ENCODE data around the gene MOB2. TPM values are rescaled to one million over a fixed set of nuclear protein-coding genes. Genes with fewer than 3 reads are reported as not detected.

MOB2 gene
- total RNA-seq, 2 donors from 2014 or later = 31.4 to 87.7 TPM

GRCh38 chr11:1445741-1446445 is 40.7 kb downstream of the MOB2 start:
- DNase-seq (ENCODE audit: low spot score) = no peak
- no peak for ATAC-seq (ENCODE audit: insufficient number of reproducible peaks, low FRiP score, low read depth)
- no peaks in the 10 kb centered on the region for H3K27me3 ChIP-seq (replicated peaks; ENCODE audit: insufficient read depth)
- H3K9me3 ChIP-seq = no peaks in the 10 kb centered on the region
- no peak overlapping the region for H3K4me3 ChIP-seq
- no peak overlapping the region for H3K27ac ChIP-seq
- no peaks in the 10 kb centered on the region for H3K4me1 ChIP-seq (ENCODE audit: control insufficient read depth in 1 of 2, low read depth in 2 of 2)
- H3K36me3 ChIP-seq = no peaks in the 10 kb centered on the region
- no peak for TF ChIP-seq CTCF (IDR thresholded peaks at IDR 0.05)

DNA sequence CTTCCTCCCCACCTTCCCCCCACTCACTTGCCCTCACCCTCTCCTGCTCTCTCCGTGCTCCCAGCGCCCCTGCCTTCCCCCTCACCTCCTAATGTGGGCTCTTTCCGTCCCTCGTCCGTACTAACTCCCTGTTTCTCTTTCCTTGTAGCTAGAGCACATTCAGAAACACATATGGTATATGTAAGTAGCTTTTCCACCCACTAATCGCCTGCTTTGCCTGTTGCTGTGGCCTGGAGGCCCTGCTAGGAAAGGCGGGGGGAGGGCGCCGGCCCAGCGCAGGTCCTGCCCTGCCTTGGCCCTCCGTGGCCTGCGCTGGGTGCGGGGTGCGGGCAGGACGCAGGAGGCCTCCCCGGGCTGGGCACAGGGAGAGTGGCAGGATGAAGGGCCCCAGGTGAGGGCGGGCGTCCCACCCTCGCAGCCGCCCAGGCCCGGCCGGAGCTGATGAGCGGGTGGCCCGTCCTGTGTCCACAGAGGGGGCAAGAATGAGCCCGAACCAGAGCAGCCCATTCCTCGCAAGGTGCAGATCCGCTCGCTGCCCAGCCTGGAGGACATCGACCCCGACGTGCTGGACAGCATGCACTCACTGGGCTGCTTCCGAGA is 41.7 kb downstream of the MOB2 start:
- no peaks in the 10 kb centered on the region for H3K4me1 ChIP-seq (ENCODE audit: control insufficient read depth in 1 of 2, low read depth in 2 of 2)
- H3K27me3 ChIP-seq (replicated peaks; ENCODE audit: insufficient read depth) = no peaks in the 10 kb centered on the region
- no peak overlapping the region for H3K27ac ChIP-seq
- ATAC-seq (ENCODE audit: insufficient number of reproducible peaks, low FRiP score, low read depth) (no peak), DNase-seq (ENCODE audit: low spot score) (no peak)
- H3K9me3 ChIP-seq = no peaks in the 10 kb centered on the region
- H3K36me3 ChIP-seq = no peaks in the 10 kb centered on the region
- H3K4me3 ChIP-seq = no peak overlapping the region
- no peak for TF ChIP-seq CTCF (IDR thresholded peaks at IDR 0.05)

DNA sequence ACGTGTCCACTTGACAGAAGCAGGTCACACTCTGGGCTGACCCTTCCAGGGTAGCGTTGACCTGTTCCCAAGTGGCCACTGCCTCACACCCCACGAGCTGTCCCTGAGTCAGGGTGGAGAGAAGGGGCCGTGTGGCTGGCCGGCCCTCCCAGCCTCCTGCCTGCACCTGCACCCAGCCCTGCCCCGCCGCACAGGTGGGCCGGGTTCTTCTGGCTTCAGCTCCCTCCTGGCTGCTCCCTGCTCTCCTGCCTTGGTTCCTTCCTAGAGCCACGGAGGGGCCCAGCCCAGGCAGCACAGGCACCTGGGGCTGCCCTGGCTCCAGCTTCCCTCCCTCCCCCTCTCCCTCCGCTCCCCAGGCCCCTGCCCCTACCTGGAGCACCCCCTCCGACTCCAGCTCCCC is 42.3 kb downstream of the MOB2 start:
- H3K4me3 ChIP-seq = no peak overlapping the region
- H3K27me3 ChIP-seq (replicated peaks; ENCODE audit: insufficient read depth) = no peaks in the 10 kb centered on the region
- H3K9me3 ChIP-seq = no peaks in the 10 kb centered on the region
- no peak for DNase-seq (ENCODE audit: low spot score)
- no peaks in the 10 kb centered on the region for H3K36me3 ChIP-seq
- ATAC-seq (ENCODE audit: insufficient number of reproducible peaks, low FRiP score, low read depth) = no peak
- H3K4me1 ChIP-seq (ENCODE audit: control insufficient read depth in 1 of 2, low read depth in 2 of 2) = no peaks in the 10 kb centered on the region
- no peak for TF ChIP-seq CTCF (IDR thresholded peaks at IDR 0.05)
- no peak overlapping the region for H3K27ac ChIP-seq

DNA sequence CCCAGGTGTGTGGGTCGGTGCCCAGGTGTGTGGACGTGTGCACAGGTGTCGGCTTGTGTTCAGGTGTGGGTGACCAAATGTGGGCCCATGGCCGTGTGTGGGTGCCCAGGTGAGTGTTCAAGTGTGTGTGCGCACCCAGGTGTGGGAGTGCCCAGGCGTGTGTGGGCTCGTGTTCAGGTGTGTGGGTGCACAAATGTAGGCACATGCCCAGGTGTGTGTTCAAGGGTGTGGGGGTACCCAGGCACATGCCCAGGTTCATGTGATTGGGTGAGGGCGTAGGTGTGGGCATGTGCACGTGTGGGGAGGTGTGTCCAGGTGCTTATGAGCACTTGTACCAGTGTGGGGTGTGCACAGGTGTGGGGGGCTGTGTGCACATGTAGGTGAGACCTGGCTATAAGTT is 42.8 kb downstream of the MOB2 start:
- Histone ChIP-seq H3K9me3 (no peaks in the 10 kb centered on the region), H3K27ac (no peak overlapping the region), H3K36me3 (no peaks in the 10 kb centered on the region), H3K4me1 (ENCODE audit: control insufficient read depth in 1 of 2, low read depth in 2 of 2) (no peaks in the 10 kb centered on the region), H3K27me3 (replicated peaks; ENCODE audit: insufficient read depth) (no peaks in the 10 kb centered on the region), H3K4me3 (no peak overlapping the region)
- no peak for TF ChIP-seq CTCF (IDR thresholded peaks at IDR 0.05)
- DNase-seq (ENCODE audit: low spot score) = no peak
- ATAC-seq (ENCODE audit: insufficient number of reproducible peaks, low FRiP score, low read depth) = no peak

GRCh38 chr11:1442807-1443366 is 43.7 kb downstream of the MOB2 start:
- no peaks in the 10 kb centered on the region for H3K4me1 ChIP-seq (ENCODE audit: control insufficient read depth in 1 of 2, low read depth in 2 of 2)

More at GRCh38 chr11:1442807-1443366, 43.7 kb downstream of the MOB2 start:
- H3K9me3 ChIP-seq = no peaks in the 10 kb centered on the region
- no peak for DNase-seq (ENCODE audit: low spot score)
- H3K27ac ChIP-seq = no peak overlapping the region
- no peak for TF ChIP-seq CTCF (IDR thresholded peaks at IDR 0.05)
- H3K36me3 ChIP-seq = no peaks in the 10 kb centered on the region
- no peak for ATAC-seq (ENCODE audit: insufficient number of reproducible peaks, low FRiP score, low read depth)
- H3K4me3 ChIP-seq = no peak overlapping the region
- no peaks in the 10 kb centered on the region for H3K27me3 ChIP-seq (replicated peaks; ENCODE audit: insufficient read depth)

Data from thoracic aorta (tissue), 2 donors.